GM21737 (cell line): ENCODE measurements around the gene ITGB1BP1.
"Not testable (repeated sequence)": the region's sequence is repeated elsewhere in the genome, so short reads cannot be mapped to it uniquely, and the experiment has no call there.

Experiments used
- ATAC-seq: cut with Tn5 transposase; IDR thresholded peaks from one replicate; pipeline ENCODE4 v1.9.1; 2021; ENCODE audit warnings: mild to moderate bottlenecking, moderate library complexity; ENCODE audit not compliant: unreplicated experiment

ITGB1BP1 gene

DNA sequence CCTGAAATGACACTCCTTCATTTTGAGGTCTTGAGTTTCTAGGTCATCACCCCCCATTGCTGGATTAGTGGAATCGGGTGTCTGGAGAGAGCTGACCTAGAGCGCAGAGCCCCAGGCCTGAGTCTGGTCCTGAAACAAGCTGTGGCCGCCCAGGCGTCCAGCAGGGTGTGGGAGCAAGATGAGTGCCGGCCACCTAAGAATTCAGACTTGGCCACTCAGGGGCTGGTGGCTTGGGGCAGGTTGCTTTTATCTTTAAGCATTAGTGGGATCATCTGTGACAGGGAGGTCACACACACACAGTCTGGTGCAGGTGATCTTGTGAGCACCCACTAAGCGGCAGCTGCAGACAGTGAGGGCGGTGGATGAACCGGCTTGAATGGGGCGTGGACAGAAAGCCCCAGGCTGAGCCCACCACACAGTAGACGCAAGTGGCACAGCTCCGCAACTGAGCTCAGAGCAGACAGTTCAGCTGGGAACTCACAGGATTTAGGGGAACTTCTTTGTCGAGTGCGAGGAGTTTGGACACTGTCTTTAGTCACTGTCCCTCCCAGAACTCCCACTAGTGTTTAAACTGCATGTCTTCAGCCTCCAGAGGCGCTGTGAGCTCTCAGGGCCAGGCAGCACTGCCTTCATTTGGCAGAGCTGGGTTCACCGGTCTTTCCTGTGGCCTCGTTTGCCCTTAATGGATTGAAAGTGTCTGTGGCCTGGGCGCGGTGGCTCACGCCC, 21.5 kb downstream of the ITGB1BP1 start:
- no peak for ATAC-seq

DNA sequence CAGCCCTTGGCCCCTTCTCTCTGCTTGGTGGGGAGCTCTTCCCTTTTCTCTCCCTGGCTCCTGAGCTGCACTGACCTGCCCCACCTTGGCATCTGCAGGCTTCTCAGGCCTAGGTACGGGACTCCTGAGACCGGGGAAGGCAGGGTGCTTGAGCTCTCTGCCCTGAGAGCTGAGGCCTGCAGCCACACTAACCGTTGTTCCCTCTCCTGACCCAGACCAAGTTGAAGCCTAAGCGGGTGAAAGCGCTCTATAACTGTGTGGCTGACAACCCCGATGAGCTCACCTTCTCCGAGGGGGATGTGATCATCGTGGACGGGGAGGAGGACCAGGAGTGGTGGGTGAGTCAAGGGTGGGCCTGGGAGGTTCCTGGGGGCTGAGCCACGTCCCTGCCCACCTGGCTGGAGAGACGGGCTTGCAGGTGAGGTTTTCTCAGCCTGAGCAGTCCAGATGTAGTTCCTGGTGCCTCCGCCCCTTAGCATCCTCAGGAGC, 22.2 kb downstream of the ITGB1BP1 start:
- ATAC-seq, result no peak

DNA sequence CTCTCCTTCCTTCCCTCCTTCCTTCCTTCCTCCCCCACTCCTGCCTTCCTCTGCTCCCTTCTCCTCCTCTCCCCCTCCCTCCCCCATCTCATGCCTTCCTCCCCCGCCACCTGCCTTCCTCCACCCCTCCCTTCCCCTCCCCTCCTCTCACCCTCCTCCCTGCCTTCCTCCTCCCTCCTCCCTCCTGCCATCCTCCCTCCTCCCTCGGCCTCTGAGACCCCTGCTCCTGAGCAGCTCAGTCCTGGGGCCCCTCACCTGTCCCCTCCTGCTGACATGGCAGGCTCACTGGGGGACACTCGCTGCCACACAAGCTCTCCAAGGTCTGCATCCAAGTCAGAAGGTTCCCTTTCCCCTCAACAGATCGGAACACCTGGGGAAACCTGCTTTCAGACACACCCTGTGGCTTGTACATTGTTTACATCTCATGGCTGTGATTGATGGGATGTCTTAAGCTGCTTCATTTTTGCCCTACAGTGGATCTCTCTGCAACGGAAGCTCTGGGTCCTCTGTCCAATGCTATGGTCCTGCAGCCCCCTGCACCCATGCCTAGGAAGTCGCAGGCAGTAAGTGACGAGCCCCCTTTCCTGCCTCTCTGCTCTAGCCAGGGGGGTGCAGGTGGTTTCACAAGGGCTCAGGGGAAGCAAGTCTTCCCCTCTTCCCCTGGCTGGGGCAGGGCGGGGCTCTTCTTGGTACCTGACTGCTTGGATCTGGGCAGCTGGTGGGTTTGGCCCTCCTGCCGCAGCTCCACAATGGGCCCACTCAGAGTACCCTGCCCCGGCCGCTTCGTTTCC, 22.9 kb downstream of the ITGB1BP1 start:
- ATAC-seq, result no peak

DNA sequence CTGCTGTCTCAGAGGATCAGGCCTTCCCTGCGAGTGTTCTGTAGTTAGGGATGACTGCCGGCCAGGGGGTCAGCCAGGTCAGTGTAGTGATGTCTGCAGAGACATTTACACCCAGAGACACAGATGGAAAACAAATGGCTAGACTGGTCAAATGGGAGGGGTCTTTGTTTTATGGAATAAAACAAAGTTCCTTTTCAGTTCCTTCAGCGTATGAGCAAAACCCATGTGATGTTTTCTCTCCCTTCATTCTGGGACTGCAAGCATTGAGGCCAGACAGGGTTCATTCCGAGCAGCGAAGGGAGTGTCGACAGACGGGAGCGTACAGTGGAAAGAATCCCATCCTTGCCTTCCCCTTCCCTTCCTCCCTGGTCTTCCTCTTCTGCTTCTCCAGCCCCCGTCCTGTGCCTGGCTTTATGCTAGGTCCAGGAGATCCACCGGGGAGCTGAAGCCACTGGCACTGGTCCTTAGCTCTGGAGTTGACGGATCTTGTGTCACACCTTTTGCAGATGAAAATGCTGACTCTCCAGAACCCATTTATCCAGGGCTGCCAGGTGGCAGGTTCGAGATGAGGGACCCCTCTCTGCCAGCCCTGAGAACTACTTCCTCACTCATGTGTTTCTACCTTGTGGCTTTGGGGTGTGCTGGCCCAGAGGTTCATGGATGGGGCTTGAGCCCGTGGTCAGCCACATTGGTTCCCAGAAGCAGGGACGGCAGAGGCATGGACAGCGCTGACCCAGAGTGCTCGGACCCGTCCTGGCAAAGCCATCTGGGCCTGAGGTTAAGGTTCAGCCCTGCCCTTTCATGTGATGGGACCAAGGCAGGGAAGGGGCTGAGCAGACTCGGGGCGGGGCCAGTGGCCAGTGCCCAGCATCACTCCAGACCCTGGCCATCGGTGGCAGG, 24.2 kb downstream of the ITGB1BP1 start:
- ATAC-seq, result no peak

DNA sequence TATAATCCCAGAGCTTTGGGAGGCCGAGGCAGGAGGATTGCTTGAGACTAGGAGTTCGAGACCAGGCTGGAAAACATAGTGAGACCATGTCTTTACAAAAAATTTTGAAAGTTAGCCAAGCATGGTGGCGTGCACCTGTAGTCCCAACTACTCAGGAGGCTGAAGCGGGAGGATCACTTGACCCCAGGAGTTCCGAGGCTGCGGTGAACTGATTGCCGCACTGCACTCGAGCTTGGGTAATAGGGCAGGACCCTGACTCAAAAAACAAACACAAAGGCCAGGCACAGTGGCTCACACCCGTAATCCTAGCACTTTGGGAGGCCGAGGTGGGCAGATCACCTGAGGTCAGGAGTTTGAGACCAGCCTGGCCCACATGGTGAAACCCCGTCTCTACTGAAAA, 25.1 kb downstream of the ITGB1BP1 start:
- not testable (repeated sequence) for ATAC-seq

DNA sequence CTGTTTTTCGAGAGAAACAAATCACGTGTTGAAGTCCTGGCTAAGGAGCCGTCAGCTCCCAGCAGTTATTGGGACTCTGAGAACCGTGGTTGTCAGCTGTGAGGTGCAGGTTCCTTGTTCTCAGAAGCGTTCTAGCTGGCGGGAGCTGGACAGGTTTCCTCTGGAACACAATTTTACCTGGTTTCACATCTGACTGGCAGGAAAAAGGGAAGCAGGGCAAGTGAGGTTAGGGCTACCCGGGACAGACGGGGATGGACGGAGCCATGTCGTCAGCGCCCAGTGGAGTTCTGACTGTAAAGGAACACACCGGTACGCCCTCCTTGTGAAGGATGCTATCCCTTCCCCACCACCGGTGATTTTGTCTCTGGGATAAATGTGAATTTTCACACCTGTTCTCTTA, 26.1 kb downstream of the ITGB1BP1 start:
- ATAC-seq, result no peak

DNA sequence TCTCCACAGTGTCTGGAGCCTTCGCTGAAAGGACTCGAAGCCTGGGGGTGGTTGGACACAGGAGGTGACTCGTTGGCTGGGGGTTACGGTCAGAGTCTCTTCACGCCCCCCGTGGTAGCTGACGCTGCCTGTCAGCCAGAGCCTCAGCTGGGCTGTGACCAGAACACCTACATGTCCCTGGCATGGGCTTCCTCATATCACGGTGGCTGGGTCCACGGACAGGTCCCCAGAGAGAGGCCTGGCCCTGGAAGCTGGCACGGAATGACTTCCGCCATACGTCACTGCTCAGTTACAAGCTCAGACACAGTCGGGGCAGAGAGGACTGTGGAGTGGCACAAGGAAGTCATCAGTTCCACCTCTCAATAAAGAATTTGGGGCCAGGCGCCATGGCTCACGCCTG, 28.5 kb downstream of the ITGB1BP1 start:
- ATAC-seq, result no peak

DNA sequence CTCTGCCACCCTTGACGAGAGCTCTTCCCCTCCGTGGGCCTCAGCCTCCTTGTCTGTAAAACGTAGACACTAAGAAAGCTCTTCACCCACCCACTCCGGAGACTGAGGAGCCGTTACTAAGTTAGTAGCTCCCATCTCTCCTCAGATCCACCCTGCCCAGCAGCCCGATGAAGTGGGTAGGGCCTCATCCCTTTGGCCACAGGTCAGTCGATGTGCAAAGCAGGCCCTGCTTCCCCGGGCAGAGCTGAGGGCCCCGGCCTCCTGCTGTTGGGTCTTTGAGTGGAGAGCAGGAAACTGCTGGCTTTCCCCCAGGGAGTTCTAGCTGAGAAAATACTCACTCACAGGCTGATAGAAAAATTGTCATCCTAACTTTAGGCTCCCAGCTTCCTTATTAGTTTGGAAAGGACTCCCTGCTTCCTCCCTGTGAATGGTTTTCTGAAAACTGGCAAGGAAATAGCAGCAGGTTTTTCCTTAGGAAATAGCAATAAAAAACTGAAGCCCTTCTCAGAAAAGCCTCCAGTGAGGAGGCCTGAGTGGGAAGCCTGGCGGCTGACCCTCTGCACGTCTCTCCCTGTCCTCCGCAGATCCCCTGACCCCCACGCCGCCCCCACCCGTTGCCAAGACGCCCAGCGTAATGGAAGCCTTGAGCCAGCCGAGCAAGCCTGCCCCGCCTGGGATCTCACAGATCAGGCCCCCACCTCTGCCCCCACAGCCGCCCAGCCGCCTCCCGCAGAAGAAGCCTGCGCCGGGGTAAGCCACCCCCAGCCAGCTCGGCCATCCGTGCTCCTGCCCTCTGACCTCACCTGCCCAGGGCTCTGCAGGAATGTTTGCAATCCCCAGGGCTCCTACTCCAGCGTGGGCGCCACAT, 30.2 kb downstream of the ITGB1BP1 start:
- no peak for ATAC-seq

DNA sequence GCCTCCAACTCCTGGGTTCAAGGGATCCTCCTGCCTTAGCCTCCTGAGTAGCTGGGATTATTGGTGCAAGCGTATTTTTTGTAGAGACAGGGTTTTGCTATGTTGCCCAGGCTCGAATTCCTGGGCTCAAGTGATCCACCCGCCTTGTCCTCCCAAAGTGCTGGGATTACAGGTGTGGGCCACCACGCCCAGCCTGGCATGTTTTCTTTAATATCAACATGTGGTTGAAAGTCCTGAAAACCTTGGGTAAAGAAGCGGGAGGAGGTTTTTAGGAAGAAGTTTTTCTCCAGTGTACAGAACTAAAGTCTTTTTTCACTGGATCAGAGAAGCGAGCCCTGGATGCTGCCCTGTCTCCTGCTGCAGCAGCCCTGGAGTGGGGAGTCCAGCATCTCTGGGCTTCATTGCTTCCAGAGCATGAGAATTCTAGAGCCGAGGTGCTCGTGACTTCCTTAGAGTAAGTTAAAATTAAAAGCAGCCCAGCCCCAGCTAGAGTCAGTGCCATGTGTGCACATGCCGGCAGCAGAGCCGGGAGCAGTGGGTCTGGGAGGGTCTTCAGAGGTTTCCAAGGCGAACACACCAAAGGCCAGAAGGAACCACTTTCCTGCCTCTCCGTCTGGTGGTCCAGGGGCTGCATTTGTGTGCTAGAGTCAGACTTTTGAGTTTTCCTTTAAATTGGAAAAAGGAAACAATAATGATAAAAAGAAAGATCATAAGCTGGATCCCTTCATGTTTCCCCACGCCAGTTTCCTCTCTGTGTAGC, 31.2 kb downstream of the ITGB1BP1 start:
- ATAC-seq, result no peak

DNA sequence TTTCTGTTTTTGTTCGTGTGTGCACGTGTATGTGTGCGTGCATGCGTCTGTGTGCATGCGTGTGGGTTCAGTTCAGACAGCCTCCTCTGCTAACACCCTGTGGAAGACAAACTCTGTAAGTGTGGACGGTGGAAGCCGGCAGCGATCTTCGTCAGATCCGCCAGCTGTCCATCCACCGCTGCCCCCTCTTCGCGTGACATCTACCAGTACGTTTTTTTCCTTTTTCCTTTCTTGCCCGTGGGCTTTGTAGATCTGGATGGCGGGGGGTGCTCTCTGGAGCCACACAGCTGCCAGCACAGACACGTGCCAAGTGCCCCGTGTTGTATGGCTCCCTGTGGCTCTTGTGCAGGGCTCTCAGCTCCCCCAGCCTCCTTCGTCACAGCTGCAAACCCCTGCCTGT, 32.3 kb downstream of the ITGB1BP1 start:
- no peak for ATAC-seq

DNA sequence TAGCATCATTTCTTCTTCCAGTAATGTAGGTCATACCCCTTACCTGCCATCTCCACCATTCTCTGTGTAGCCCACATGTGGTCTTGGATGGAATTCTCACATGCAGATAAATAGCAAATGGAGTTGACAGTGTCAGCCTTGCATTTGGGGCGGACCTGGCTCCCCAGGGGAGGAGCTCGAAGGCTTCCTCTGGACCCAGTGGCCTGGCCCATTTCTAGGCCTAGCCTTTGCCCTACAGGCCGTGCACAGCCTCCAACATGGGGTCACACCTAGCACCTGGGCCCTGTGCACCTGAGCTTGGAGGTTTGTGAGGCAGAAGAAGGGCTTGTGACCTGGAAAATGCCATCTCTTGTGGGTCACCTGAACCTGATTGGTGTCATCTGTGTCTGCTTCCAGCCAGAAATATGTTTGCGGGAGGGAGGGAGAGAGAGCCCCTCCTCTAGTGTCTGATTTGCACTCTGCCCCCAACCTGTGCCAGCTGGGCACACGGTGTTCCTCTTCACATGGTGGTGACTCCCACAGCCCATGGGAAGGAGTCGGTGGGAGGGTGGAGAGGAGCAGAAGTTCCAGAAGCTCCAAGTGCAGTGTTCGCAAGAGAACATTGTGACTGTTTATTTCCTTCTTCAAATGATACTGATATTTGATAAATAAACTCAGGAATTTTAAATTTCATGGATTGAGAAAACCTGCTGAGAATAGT, 33.0 kb downstream of the ITGB1BP1 start:
- ATAC-seq, result no peak

DNA sequence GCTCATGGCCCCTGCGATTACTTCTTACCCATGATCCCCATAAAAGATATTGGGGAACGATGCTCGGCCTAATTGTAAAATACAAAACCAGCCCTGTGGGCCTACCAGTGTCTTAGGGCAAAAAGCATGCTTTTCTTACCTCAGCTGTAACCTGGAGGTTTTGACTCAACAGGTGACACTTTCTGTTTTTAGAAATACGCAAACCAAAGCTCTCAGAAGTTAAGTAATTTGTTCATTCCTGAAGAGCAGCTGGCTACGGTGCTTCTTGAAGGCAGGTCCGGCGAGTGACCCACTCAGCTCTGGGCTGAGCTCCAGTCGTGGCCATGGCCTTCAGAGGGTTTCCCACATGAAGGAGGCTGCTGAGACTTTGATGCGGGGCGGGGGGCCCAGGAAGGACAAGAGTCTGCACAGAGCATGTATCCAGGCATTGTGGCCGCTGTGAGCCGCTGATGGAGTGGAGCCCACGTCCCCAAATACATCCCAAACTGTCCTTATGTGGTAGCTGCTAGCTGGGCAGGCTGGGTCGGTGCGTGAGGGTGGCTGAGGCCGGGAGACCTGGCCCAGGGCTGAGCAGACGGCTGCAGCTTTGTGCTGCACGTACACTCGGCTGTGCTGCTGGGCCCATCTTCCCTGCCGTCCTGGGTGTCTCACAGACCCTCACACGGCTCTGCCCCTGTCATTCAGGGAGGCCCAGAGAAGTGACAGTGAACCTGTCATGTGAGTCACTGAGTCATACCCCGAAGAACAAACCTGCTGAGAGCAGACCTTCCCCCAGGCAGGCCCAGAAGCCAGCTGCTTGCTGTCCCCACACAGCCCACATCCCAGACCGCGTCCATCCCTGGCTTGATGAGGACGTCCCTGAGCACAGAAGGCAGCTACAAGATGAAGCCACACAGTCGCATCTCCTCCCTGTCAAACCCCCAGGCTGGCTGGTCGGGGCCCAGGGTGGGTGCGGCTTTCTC, 34.1 kb downstream of the ITGB1BP1 start:
- no peak for ATAC-seq

DNA sequence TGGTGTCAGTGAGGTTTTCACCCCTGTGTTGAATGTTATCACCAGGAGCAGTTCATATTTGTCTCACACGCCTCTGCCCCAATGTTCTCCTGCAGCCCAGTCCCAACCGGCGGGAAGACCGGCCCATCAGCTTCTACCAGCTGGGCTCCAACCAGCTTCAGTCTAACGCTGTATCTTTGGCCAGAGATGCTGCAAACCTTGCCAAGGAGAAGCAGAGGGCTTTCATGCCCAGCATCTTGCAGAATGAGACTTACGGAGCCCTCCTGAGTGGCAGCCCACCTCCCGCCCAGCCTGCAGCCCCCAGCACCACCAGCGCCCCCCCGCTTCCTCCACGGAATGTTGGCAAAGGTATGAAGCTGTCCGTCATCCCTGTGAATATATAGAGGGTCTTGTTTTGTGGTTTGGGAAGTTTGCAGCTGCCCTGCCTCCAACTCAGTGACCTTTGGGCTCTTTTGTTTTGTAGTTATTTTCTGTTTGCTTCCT, 35.1 kb downstream of the ITGB1BP1 start:
- no peak for ATAC-seq

DNA sequence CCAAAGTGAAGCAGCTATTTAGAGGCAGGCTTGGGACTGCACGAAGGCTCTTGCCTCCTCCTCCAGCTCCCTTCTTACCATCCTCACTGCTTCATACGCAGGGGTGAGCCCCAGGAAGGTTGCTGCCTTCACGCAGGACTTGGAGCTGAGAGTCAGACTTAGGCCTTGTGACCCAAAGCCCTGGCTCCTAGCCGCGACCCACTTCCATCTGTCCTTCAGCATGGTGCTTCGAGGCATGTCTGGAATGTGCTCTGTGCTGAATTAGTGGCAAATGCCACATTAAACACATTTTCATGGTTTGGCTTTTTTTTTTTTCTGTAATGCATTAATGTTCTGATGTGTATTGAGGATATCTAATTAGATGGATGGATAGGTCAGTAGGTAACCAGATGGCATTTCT, 37.5 kb downstream of the ITGB1BP1 start:
- no peak for ATAC-seq

DNA sequence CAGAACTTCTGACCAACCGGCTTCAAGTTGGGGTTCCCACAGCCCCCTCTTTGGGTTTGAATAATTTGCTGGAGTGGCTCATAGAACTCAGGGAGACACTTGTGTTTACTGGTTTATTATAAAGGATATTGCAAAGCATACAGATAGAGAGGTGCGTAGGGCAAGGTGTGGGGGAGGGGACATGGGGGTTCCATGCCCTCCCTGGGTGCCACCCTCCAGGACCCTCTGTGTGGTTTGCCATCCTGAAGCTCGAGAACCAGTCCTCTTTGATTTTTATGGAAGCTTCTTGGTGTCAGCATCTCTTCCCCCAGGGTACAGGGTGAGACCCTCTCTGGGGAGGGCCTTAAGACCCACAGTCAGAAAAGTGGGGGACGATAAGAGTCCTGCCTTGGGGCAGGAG, 38.8 kb downstream of the ITGB1BP1 start:
- ATAC-seq, result no peak

DNA sequence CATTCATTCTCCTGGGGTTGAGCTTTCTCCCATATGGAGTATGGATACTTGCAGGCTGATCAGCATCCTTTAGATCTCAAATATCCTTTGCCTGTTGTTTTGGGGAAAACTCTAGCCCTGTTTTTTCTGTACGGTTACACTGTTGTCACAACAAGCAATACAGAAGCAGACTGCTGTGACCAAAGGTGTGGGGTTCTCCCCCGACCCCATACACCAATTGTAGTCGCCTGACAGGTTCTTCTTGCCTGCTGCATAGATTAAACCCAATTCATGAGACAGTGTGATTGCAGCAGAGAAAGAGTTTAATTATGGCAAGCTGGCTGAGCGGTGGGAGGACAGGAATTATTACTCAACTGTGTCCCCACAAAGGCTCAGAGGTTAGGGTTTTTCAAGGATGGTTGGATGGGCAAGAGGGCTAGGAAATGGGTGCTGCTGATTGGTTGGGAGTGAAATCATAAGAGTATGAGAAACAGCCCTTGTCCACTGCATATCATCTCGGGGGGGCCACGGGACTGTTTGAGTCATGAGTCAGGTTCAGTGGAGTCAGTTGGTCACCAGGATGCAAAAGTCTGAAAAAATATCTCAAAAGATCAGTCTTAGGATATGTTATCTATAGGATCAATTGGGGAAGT, 40.6 kb downstream of the ITGB1BP1 start:
- no peak for ATAC-seq
